Lung (tissue), 12 donors: ENCODE data around the gene WDR87. TPM values are rescaled to one million over a fixed set of nuclear protein-coding genes. Genes with fewer than 3 reads are reported as not detected.

Source experiments
- ATAC-seq: fragments of 200-7000 bp; cut with Tn5 transposase; one replicate; pipeline ENCODE4 v1.9.1; 2020; ENCODE audit warnings: moderate number of reproducible peaks; ENCODE audit not compliant: insufficient read depth, low FRiP score
- DNase-seq, 3 donors: peaks; one replicate each; pipeline ENCODE4 v3.0.0-alpha.2; 2013 to 2017
- H3K27ac ChIP-seq, 2 donors: one replicate each; pipeline ENCODE4 v1.5.1; 2013; ENCODE audit warnings: mild to moderate bottlenecking in 2 of 2, moderate library complexity in 2 of 2, control low read depth in 1 of 2, inconsistent platforms in 1 of 2, low read depth in 1 of 2, low read length in 1 of 2
- H3K27me3 ChIP-seq, 3 donors: one replicate each; pipeline ENCODE4 v1.5.1; 2013; ENCODE audit warnings: low read length in 2 of 3; ENCODE audit not compliant: control insufficient read depth in 3 of 3, insufficient read depth in 3 of 3
- H3K36me3 ChIP-seq, 4 donors: one replicate each; pipeline ENCODE4 v1.5.1; 2013; ENCODE audit warnings: low read length in 4 of 4, mild to moderate bottlenecking in 1 of 4, moderate library complexity in 1 of 4; ENCODE audit not compliant: control insufficient read depth in 4 of 4, insufficient read depth in 4 of 4
- H3K4me1 ChIP-seq, 5 donors: one replicate each; pipeline ENCODE4 v1.5.1; 2013; ENCODE audit warnings: low read length in 5 of 5, mild to moderate bottlenecking in 2 of 5, moderate library complexity in 1 of 5; ENCODE audit not compliant: control insufficient read depth in 5 of 5, insufficient read depth in 5 of 5
- H3K4me3 ChIP-seq: one replicate; pipeline ENCODE4 v1.5.1; 2013; ENCODE audit warnings: mild to moderate bottlenecking, control low read depth, moderate library complexity
- H3K9ac ChIP-seq, 2 donors: one replicate each; pipeline ENCODE4 v1.5.1; 2013; ENCODE audit warnings: low read length in 2 of 2, control low read depth in 1 of 2; ENCODE audit not compliant: insufficient read depth in 1 of 2
- H3K9me3 ChIP-seq, 4 donors: one replicate each; pipeline ENCODE4 v1.5.1; 2013; ENCODE audit warnings: low read length in 3 of 4, mild to moderate bottlenecking in 1 of 4, moderate library complexity in 1 of 4; ENCODE audit not compliant: control insufficient read depth in 4 of 4, insufficient read depth in 3 of 4
- WGBS, 2 donors: extraction: QIAGEN DNeasy Blood & Tissue Kit; methylation state at CpG; one replicate each; pipeline ENCODE4 v1.1.7; 2013; 5-methylcytosine and 5-hydroxymethylcytosine counted together
- polyA plus RNA-seq, 2 donors: library from polyadenylated mRNA; stranded (reverse); fragments of 200-250 nt; gene quantifications; one replicate each; pipeline ENCODE4 v1.2.1, GENCODE V29; 2013
- total RNA-seq, 2 donors: library from RNA; depleted of rRNA in 1 of 2; stranded (reverse); fragments of >200 nt in 1 of 2; gene quantifications; one replicate each; pipeline ENCODE4 v1.2.1, GENCODE V29; 2014 to 2021
- TF ChIP-seq, protein P1 (sequence below): IDR thresholded peaks from 2 replicates; pipeline ENCODE4 v1.5.1; 2012; ENCODE audit warnings: mild to moderate bottlenecking; ENCODE audit errors: control extremely low read depth, extremely low read depth
- donor health status: control.
- donor health status: control.
- donor health status: Bipolar disorder and iron deficiency.
- donor health status: healthy.
- donor health status: DM: yes; HTN: yes; CAD: no.

The WDR87 gene
- total and polyA plus RNA-seq, 4 donors, result not detected

DNA sequence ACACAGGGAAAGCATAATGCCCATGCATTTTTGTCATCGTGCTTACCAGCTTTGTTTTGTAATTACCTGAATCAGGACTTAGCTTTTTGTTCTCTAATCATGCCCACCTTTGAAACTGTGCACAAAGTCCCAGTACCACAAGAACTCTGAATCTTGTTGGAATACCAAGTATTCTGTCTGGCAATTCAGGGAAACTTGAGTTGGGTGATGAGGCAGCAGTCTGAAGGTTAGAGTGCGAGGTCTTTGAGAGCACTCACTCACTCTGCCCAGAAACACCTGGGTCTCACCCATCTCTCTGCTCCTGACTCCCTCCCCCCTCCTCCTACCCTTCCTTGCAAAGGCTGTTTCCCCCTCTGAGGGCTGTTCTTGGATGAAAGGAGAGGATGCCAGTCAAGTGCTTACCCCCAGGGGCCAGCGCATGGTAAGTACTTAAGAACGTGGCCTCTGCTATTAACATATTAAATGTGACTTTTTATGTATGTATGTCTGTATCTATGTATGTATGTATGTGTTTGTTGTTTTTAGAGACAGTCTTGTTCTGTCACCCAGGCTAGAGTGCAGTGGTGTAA lies 23.0 kb upstream of the WDR87 start:
- 74 to 88% methylated on average over 4 of the region's 4 CpGs for WGBS, 2 donors
- H3K9ac ChIP-seq, result no peak overlapping the region
- no peak overlapping the region for H3K27ac ChIP-seq
- H3K27me3 ChIP-seq, result no peaks in the 10 kb centered on the region
- no peaks in the 10 kb centered on the region for H3K9me3 ChIP-seq
- H3K4me3 ChIP-seq, result no peak overlapping the region
- TF ChIP-seq, protein P1, sequence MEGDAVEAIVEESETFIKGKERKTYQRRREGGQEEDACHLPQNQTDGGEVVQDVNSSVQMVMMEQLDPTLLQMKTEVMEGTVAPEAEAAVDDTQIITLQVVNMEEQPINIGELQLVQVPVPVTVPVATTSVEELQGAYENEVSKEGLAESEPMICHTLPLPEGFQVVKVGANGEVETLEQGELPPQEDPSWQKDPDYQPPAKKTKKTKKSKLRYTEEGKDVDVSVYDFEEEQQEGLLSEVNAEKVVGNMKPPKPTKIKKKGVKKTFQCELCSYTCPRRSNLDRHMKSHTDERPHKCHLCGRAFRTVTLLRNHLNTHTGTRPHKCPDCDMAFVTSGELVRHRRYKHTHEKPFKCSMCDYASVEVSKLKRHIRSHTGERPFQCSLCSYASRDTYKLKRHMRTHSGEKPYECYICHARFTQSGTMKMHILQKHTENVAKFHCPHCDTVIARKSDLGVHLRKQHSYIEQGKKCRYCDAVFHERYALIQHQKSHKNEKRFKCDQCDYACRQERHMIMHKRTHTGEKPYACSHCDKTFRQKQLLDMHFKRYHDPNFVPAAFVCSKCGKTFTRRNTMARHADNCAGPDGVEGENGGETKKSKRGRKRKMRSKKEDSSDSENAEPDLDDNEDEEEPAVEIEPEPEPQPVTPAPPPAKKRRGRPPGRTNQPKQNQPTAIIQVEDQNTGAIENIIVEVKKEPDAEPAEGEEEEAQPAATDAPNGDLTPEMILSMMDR, result no peak
- no peaks in the 10 kb centered on the region for H3K36me3 ChIP-seq
- ATAC-seq, result no peak
- no peak for DNase-seq
- H3K4me1 ChIP-seq, result peaks cover 0 to 17% (median 7%) of the 10 kb centered on the region in 5 donors

DNA sequence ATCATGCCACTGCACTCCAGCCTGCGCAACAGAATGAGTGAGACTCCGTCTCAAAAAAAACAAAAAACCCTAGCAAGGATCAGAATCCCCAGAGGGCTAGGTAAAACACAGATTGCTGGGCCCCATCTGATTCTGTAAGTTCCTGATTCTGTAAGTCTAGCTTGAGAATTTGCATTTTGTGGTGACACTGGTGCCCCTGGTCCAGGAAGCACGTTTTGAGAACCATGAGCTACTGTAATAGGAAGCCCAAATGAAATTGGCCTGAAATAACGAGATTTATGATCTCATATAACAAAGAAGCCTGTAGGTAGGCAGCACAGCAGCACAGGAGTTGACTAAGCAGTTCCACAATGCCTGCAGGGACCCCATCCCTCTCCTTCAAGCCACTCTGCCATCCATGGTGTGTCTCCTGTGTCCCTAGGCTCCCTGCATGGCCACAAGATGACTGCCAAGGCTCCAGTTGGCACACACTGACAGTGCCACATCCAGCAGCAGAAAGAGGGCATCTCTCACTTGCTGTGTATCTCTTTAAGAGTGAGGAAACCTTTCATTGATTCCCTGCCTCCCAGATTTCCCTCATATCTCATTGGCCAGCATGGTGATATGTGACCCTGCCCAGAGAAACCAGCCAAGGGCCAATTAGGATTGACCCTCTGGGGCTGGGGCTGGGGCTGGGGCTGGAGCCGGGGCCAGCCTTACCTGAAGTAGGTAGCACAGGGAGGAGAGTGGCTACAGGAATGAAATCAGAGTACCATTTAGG lies 22.3 kb upstream of the WDR87 start:
- TF ChIP-seq, protein P1, result no peak
- no peaks in the 10 kb centered on the region for H3K9me3 ChIP-seq
- DNase-seq, result no peak
- H3K27me3 ChIP-seq, result no peaks in the 10 kb centered on the region
- H3K36me3 ChIP-seq, result no peaks in the 10 kb centered on the region
- H3K27ac ChIP-seq, result no peak overlapping the region
- peaks cover 0 to 13% (median 7%) of the 10 kb centered on the region in 5 donors for H3K4me1 ChIP-seq
- no peak overlapping the region for H3K9ac ChIP-seq
- ATAC-seq, result no peak
- WGBS, 2 donors, result 42 to 63% methylated on average over 5 of the region's 5 CpGs
- no peak overlapping the region for H3K4me3 ChIP-seq

DNA sequence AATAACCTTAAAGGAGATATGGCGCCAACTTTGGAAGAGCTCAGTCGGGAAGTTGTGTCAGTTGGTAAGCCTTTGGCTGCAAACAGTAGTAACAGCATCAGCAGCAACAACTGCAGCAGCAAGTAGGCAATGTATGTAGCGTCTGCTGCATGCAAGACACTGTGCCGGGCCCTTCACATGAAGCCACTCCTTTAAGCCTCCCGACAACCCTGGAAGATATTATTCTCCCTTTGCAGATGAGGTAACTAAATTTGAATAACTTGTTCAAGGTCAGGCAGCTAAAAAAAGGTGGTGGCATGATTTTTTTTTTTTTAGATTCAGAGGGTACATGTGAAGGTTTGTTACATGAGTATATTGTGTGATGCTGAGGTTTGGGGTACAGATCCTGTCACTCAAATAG lies 20.3 kb upstream of the WDR87 start:
- 81 to 90% methylated on average over 5 of the region's 5 CpGs for WGBS, 2 donors
- no peak for ATAC-seq

More for the DNA sequence above, 20.3 kb upstream of the WDR87 start:
- peaks cover 0 to under 1% (median 0%) of the 10 kb centered on the region in 4 donors for H3K36me3 ChIP-seq
- no peak for DNase-seq
- no peak overlapping the region for H3K9ac ChIP-seq
- H3K4me3 ChIP-seq, result no peak overlapping the region
- peaks cover 0 to 5% (median 0%) of the 10 kb centered on the region in 5 donors for H3K4me1 ChIP-seq
- no peaks in the 10 kb centered on the region for H3K27me3 ChIP-seq
- no peaks in the 10 kb centered on the region for H3K9me3 ChIP-seq
- TF ChIP-seq, protein P1, result no peak
- no peak overlapping the region for H3K27ac ChIP-seq
